ENCODE results near the gene C1orf141. TPM values are rescaled to one million over a fixed set of nuclear protein-coding genes. Genes with fewer than 3 reads are reported as not detected.

Gene C1orf141
- total RNA-seq, 2 donors from 2014 or later, result not detected

GRCh38 chr1:67137307-67137753, 2.6 kb upstream of the C1orf141 start:
- Mint-ChIP-seq H3K27ac (no peak overlapping the region), H3K27me3 (peaks cover 21% of the 10 kb centered on the region), H3K4me1 (peaks cover 4% of the 10 kb centered on the region), H3K4me3 (no peak overlapping the region), H3K36me3 (ENCODE audit: low read depth) (peaks cover 2% of the 10 kb centered on the region)
- ATAC-seq, result no peak
- H3K9me3 ChIP-seq (ENCODE audit: control insufficient read depth, low read length, poor library complexity, severe bottlenecking), result no peaks in the 10 kb centered on the region
- no peak for DNase-seq

- no peak overlapping the region for H3K4me3 Mint-ChIP-seq
These were observed 584 bp upstream of the C1orf141 start for GRCh38 chr1:67135354-67135753.

GRCh38 chr1:67133177-67133576, 1.6 kb downstream of the C1orf141 start:
- H3K4me1 Mint-ChIP-seq, result peaks cover 4% of the 10 kb centered on the region
- H3K4me3 Mint-ChIP-seq, result no peak overlapping the region

More at GRCh38 chr1:67135354-67135753, 584 bp upstream of the C1orf141 start:
- H3K9me3 ChIP-seq (ENCODE audit: control insufficient read depth, low read length, poor library complexity, severe bottlenecking), result no peaks in the 10 kb centered on the region
- ATAC-seq (no peak), DNase-seq (no peak)
- Mint-ChIP-seq H3K4me1 (peaks cover 4% of the 10 kb centered on the region), H3K36me3 (ENCODE audit: low read depth) (peaks cover 2% of the 10 kb centered on the region), H3K27ac (no peak overlapping the region), H3K27me3 (peaks cover 21% of the 10 kb centered on the region)

GRCh38 chr1:67130673-67131072, 4.1 kb downstream of the C1orf141 start:
- H3K36me3 Mint-ChIP-seq (ENCODE audit: low read depth), result no peaks in the 10 kb centered on the region
- no peaks in the 10 kb centered on the region for H3K9me3 ChIP-seq (ENCODE audit: control insufficient read depth, low read length, poor library complexity, severe bottlenecking)
- DNase-seq (no peak), ATAC-seq (no peak)
- H3K4me3 Mint-ChIP-seq, result no peak overlapping the region
- no peak overlapping the region for H3K27ac Mint-ChIP-seq
- peaks cover 4% of the 10 kb centered on the region for H3K4me1 Mint-ChIP-seq
- H3K27me3 Mint-ChIP-seq, result peaks cover 12% of the 10 kb centered on the region

More at GRCh38 chr1:67133177-67133576, 1.6 kb downstream of the C1orf141 start:
- ATAC-seq, result no peak
- H3K27me3 Mint-ChIP-seq, result peaks cover 14% of the 10 kb centered on the region
- DNase-seq, result no peak
- H3K9me3 ChIP-seq (ENCODE audit: control insufficient read depth, low read length, poor library complexity, severe bottlenecking), result no peaks in the 10 kb centered on the region
- H3K36me3 Mint-ChIP-seq (ENCODE audit: low read depth), result no peaks in the 10 kb centered on the region
- no peak overlapping the region for H3K27ac Mint-ChIP-seq

GRCh38 chr1:67126974-67127373, 7.8 kb downstream of the C1orf141 start:
- H3K9me3 ChIP-seq (ENCODE audit: control insufficient read depth, low read length, poor library complexity, severe bottlenecking), result no peaks in the 10 kb centered on the region
- no peak for ATAC-seq
- Mint-ChIP-seq H3K27ac (no peak overlapping the region), H3K4me1 (no peaks in the 10 kb centered on the region), H3K36me3 (ENCODE audit: low read depth) (no peaks in the 10 kb centered on the region), H3K4me3 (no peak overlapping the region), H3K27me3 (no peaks in the 10 kb centered on the region)
- no peak for DNase-seq

GRCh38 chr1:67126111-67126746, 8.5 kb downstream of the C1orf141 start:
- H3K36me3 Mint-ChIP-seq (ENCODE audit: low read depth), result no peaks in the 10 kb centered on the region
- ATAC-seq (no peak), DNase-seq (no peak)
- H3K27ac Mint-ChIP-seq, result no peak overlapping the region
- H3K4me1 Mint-ChIP-seq, result no peaks in the 10 kb centered on the region
- H3K27me3 Mint-ChIP-seq, result no peaks in the 10 kb centered on the region
- no peaks in the 10 kb centered on the region for H3K9me3 ChIP-seq (ENCODE audit: control insufficient read depth, low read length, poor library complexity, severe bottlenecking)
- H3K4me3 Mint-ChIP-seq, result no peak overlapping the region

- H3K9me3 ChIP-seq (ENCODE audit: control insufficient read depth, low read length, poor library complexity, severe bottlenecking), result no peaks in the 10 kb centered on the region
- no peaks in the 10 kb centered on the region for H3K36me3 Mint-ChIP-seq (ENCODE audit: low read depth)
- H3K27me3 Mint-ChIP-seq, result no peaks in the 10 kb centered on the region
- DNase-seq (no peak), ATAC-seq (no peak)
- peaks cover 2% of the 10 kb centered on the region for H3K4me1 Mint-ChIP-seq
- H3K4me3 Mint-ChIP-seq, result no peak overlapping the region
- no peak overlapping the region for H3K27ac Mint-ChIP-seq
These were observed 10.3 kb downstream of the C1orf141 start for GRCh38 chr1:67124455-67124854.

- Mint-ChIP-seq H3K27ac (no peak overlapping the region), H3K4me3 (no peak overlapping the region), H3K4me1 (peaks cover 2% of the 10 kb centered on the region), H3K27me3 (no peaks in the 10 kb centered on the region), H3K36me3 (ENCODE audit: low read depth) (no peaks in the 10 kb centered on the region)
- no peak for DNase-seq
- no peaks in the 10 kb centered on the region for H3K9me3 ChIP-seq (ENCODE audit: control insufficient read depth, low read length, poor library complexity, severe bottlenecking)
- no peak for ATAC-seq
These were observed 13.7 kb downstream of the C1orf141 start for GRCh38 chr1:67120855-67121619.

GRCh38 chr1:67118646-67119045, 16.1 kb downstream of the C1orf141 start:
- DNase-seq, result no peak
- H3K27me3 Mint-ChIP-seq, result no peaks in the 10 kb centered on the region

GRCh38 chr1:67118191-67118590, 16.6 kb downstream of the C1orf141 start:
- H3K4me3 Mint-ChIP-seq, result no peak overlapping the region
- no peaks in the 10 kb centered on the region for H3K27me3 Mint-ChIP-seq
- DNase-seq, result no peak
- H3K9me3 ChIP-seq (ENCODE audit: control insufficient read depth, low read length, poor library complexity, severe bottlenecking), result no peaks in the 10 kb centered on the region
- H3K27ac Mint-ChIP-seq, result no peak overlapping the region
- ATAC-seq, result no peak
- peaks cover 2% of the 10 kb centered on the region for H3K4me1 Mint-ChIP-seq
- no peaks in the 10 kb centered on the region for H3K36me3 Mint-ChIP-seq (ENCODE audit: low read depth)

More at GRCh38 chr1:67118646-67119045, 16.1 kb downstream of the C1orf141 start:
- Mint-ChIP-seq H3K27ac (no peak overlapping the region), H3K36me3 (ENCODE audit: low read depth) (no peaks in the 10 kb centered on the region), H3K4me3 (no peak overlapping the region), H3K4me1 (peaks cover 2% of the 10 kb centered on the region)
- no peak for ATAC-seq
- no peaks in the 10 kb centered on the region for H3K9me3 ChIP-seq (ENCODE audit: control insufficient read depth, low read length, poor library complexity, severe bottlenecking)

GRCh38 chr1:67114162-67114561, 20.6 kb downstream of the C1orf141 start:
- no peak for ATAC-seq
- DNase-seq, result no peak

GRCh38 chr1:67110352-67110751, 24.4 kb downstream of the C1orf141 start:
- no peak for ATAC-seq
- no peak overlapping the region for H3K4me3 Mint-ChIP-seq
- H3K9me3 ChIP-seq (ENCODE audit: control insufficient read depth, low read length, poor library complexity, severe bottlenecking), result no peaks in the 10 kb centered on the region
- H3K36me3 Mint-ChIP-seq (ENCODE audit: low read depth), result no peaks in the 10 kb centered on the region
- no peak overlapping the region for H3K27ac Mint-ChIP-seq
- H3K27me3 Mint-ChIP-seq, result no peaks in the 10 kb centered on the region
- no peak for DNase-seq
- no peaks in the 10 kb centered on the region for H3K4me1 Mint-ChIP-seq

More at GRCh38 chr1:67114162-67114561, 20.6 kb downstream of the C1orf141 start:
- Mint-ChIP-seq H3K4me1 (no peaks in the 10 kb centered on the region), H3K4me3 (no peak overlapping the region), H3K36me3 (ENCODE audit: low read depth) (no peaks in the 10 kb centered on the region), H3K27ac (no peak overlapping the region), H3K27me3 (no peaks in the 10 kb centered on the region)
- H3K9me3 ChIP-seq (ENCODE audit: control insufficient read depth, low read length, poor library complexity, severe bottlenecking), result no peaks in the 10 kb centered on the region

GRCh38 chr1:67105508-67105907, 29.3 kb downstream of the C1orf141 start:
- DNase-seq, result no peak
- Mint-ChIP-seq H3K27ac (no peak overlapping the region), H3K4me3 (no peak overlapping the region), H3K36me3 (ENCODE audit: low read depth) (peaks cover 3% of the 10 kb centered on the region), H3K27me3 (peaks cover 25% of the 10 kb centered on the region), H3K4me1 (no peaks in the 10 kb centered on the region)
- ATAC-seq, result no peak
- H3K9me3 ChIP-seq (ENCODE audit: control insufficient read depth, low read length, poor library complexity, severe bottlenecking), result no peaks in the 10 kb centered on the region
